GM19193 (cell line): Measurements from ENCODE around the gene LAMB4.

Experiments
- POLR2A ChIP-seq: IDR thresholded peaks from 4 replicates; pipeline ENCODE4 v1.6.1; 2011; ENCODE audit not compliant: insufficient read depth, insufficient read length; ENCODE audit errors: extremely low read depth

Gene LAMB4

DNA sequence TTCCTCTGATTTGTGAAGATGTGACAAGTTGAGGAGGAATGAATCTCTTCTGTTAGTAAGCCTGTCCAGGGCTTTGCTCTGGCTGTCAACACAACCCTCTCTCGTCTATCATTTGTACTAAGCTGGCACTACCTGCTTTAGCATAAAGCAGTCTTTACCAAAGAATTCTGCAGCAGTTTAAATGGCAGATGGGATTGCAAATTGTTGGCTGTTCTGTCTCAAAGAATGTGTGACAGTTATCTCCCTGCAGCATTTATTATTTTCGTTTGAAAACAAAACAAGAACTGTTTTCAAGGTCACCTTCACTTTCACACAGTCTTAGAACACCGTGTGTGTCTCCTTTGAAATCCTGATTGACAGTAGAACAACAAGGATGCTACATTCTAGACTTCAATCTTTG is 122.4 kb downstream of the LAMB4 start:
- TF ChIP-seq POLR2A: no peak

DNA sequence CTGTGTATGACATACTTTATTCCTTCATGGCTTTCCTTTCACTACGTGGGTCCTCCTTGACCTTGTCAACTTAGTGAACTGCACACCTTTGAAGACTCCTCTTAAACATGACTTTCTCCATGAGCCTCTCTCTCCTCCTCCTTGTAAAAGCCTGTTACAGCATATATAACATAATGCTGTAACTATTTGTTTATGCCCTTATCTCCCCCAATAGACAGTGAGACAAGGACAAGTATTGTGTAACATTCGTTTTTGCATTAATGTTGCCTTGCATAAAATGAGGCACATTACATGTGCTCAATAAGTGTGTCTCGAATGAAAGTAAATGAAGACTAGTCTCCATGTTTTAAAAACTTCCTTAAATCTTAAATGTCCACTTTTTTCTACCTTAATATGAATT is 122.9 kb downstream of the LAMB4 start:
- no peak for TF ChIP-seq POLR2A

DNA sequence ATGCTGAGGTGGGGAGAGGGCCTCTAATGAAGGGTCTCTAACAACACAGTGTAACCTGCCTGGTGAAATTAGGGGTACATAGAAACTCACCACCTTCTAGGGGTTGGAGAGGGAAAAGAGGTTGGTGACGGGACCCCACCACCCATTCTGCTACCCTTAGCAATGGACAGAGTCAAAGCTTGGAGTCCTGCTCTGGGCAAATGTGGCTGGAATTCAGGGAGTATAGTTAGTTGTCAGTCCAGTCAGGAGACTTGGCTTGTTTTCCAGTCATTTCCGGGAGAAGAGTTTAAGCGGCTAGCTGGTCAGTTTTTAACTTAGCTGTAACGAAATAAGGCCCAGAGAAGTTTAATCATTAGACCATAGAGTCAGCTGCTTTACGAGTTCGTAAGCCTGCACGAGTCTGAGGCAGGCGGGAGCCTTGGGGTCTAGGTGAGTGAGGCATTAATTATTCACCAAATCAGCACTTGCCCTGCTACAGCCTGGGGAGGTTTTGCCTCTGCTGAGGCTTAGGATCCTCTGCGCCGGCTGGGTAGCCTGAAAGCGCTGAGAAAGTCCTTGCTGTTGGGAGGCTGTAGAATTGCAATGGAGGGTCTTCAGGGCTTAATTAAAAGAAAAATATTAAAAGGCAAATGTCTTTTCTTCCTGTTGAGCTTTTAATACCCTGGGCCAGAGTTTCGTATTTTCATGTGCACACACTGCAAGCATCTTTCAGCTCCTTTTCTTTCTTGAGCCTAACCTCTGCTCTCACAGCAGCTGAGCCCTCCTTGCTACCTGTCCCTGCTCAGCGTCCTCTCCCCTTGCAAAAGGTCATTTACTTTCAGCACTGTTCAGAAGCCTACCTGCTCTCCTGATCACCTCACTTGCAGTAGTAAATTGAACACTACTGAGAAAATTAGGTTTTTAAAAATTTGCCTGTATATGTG is 125.7 kb downstream of the LAMB4 start:
- TF ChIP-seq POLR2A: no peak

DNA sequence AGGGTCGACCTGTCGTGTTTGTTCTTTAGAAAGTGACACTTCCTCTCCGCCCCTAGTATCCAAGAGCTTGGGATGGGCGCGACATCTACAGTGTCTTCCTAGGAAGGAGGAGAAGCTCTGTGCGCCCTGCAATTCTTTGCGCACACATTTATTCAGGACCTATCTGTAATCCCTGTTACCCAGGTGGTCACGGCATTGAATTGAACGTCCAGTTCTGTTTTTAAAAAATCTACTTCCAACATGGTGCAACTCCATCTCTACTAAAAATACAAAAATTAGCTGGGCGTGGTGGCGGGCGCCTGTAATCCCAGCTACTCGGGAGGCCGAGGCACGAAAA is 126.6 kb downstream of the LAMB4 start:
- TF ChIP-seq POLR2A: no peak

DNA sequence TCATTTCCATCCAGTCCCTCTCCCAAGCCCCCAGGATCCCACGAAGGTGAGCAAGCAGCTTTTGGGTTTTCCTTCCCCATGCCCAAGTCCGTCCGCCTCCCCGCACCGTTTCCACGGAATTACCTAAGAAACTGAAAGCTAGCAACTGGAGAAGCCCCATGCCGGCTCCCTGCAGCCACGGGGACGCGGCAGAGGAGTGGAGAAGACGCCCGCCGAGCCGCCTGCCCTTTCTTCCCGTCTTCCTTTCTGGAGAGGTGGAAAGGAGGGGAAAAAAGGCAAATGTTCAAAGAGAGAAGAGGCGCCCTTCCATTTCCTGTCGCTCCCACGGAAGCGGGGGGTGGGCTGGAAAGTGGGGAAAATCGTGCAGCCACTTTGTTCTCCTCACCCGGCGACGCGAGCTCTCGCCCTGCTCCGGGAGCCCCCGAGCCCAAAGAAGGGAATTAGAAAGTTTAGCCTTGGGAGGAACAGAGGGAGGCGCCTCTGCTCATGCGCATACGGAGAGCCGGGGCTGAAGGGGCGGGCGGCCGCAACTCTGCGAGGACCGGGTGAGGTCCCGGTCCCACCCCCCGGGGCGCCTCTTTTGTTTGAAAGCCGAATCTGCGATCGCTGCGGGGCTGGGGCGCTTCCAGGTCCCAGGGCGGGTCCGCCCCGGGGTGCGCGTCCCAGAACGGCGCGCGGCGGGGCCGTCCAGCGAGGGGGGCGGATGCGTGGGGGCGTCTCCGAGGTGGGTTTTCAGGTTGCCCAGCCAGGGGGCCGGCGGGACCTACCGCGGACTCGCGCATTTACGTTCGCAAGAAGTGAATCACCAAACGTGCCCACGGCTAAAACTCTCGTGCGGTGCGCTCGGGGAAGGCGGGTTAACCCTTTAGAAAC is 127.2 kb downstream of the LAMB4 start, which contains the start of gene LAMB1:
TSS of gene LAMB1 (minus strand) at position 436 of the 873 bp plus-strand sequence. CDS start at position 160, 276 bp downstream.
- TF ChIP-seq POLR2A: no peak

DNA sequence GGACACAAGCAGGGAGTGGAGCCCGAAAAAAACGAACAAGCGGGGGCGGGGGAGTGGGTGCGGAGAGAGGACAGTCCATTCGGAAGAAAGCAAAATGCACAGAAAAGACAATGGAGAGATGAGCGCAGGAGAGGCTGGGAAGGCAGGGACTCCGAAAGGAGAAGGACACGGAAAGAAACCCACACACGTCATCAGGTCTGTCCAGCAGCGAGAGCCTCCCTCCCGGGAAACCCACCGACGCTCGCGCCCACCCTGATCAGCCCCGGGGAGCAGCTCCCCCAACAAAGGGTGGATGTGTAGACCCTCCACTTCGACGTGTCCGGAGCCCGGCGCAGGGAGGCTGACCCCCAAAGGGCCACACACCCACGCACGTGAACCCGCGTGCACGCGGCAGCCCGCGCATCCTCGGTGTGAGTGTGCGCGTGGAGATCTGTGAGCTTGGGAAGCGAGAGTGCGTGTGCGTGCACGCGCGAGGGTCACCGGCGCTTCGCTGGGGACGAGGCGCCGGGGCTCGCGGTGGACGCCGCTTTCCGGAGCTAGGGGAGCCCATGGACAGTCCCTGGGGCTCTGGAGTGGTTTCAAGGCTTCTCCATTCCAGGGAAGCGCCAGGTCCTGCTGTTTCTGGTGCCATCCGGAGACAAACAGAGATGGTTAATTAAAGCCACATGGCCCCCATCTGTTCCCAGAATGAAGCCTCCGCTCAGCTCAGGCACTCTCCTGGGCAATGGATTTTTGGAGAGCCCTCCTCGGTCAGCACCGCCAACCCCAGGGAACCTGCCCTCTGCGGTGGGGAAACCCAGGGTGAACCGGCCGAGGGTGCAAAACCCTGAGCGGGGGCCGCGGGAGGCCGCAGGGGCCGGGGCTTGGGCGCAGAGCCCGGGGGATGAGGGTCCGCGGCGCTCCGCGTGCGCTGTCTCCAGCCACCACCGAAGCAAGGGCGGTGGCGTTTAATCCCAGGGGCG is 128.1 kb downstream of the LAMB4 start:
- TF ChIP-seq POLR2A: no peak

DNA sequence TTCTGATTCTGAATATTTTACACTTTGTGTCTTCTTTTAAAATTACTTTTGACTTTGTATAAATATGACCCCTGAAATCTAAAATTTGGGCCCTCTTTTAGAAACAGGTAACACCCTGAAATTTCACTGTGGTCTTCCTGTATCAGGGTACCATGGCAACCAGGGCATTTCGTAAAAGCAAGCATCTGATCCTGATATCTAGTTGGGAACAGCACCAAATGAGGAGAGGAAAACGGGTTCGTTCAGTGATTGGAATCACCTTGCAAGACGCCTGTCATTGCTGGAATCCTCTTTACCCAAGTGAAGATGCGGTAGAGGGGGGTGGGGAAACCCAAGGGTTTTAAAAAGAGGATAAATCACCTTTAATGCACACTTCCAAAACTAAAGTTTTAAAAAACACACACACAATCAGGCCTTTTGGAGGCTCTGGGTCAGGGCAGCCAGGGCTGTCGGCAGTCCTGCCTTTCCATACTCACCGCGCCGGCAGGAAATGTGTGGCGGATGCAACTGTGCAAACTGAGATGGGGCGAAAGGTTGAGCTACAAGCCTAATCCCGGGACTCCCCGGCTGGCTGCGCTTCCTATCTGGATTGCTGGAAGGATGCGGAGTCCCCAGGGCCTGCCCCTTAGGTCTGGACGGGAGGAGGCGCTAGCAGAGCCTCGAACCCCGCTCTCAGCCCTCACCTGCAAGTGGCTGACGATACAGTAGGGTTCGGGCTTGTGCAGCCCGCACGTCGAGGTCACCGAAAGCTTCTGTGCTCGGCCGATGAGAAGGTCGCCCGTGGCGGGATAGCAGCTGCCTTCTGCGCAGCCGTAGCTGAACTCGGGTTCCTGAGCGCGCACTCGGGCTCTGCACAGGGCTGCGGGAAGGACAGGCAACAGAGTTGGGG is 129.0 kb downstream of the LAMB4 start:
- TF ChIP-seq POLR2A: no peak

DNA sequence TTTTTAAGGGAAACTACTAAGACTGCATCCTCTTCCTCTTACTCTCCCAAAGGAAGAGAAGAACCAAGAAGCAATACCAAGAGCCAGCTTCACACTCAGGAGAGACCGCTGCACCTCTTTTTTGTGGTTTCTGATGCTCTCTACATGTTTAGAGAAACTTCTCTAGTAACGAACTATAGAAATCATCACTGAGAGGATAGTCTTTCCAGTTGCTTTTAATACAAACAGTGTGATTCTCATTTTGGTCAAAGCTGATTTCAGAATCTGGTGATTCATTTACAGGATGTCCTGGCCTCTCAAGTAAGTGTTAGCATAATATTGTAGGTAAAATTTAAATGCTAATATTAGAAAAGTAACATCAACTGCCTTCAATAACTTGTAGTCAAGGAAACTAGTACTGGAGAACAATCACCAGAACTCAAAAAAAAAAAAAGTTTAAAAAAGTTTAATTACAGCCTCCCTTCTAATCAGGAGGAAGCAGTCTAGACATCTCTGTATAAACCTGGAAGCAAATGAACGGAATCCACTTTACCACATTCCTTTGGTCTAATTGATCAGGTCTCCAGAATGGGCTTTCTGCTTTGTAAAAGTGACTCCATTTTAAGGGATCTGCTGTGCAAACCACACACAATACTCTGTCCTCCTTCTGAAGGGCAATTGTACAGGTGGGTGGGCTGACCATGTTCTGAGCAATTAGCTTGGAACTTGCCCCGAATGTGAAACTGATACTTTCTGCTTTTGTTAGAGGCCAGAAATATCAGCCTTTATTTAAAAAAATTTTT is 130.2 kb downstream of the LAMB4 start:
- no peak for TF ChIP-seq POLR2A

DNA sequence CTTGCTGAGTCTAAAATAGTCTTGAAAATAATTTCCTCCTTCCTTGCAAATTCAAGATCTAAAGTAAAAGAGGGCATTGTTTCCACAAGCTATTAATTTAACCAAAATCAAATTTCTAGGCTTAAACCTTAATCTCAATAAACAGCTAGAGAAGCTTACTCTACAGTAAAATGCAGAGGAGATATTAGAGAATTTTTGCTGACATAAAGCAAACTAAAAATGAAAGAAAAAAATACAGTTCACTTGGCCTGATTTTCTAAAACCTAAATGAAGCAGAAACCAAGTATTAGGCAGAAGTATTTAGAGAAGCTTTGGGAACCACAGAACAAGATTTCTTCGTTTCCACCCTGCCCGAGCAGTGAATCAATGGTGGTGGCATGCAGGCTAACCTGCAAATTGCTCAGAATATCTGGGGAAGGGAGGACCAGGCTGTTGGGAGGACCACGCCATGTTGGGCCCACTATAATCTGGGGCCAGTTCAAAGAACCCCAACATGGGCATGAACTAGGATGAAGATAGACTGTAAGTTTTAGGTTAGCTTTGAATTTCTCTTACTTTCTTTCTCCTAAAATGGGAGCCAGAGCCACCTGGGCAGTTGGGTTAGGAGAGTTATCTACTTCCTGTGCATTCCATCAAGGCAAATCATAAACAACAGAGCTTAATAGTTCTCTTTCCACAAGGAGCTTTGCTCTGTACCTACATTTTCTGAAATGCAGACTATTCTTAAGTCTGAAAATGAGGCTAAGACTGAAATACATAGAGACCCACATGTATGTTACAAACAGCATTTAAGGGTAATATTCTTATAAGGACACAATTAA is 131.3 kb downstream of the LAMB4 start:
- TF ChIP-seq POLR2A: no peak

DNA sequence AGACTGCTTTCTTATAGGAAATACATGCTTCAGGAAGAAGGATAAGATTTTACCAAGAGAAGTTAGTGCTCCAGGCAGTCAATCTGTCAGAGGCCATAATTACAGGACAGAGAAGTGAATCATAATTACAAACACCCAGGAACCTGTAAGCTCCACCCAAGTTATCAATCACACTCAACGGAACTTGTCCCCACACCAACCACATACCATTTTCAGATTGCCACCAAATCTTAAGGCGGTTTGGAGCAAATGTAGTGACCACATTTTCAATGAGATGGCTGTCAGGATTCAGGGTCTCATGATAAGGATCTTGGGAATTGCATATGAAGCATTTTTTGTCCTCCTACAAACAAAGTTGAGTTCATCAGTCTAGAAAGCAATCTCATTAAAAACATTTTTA is 132.0 kb downstream of the LAMB4 start:
- TF ChIP-seq POLR2A: no peak

DNA sequence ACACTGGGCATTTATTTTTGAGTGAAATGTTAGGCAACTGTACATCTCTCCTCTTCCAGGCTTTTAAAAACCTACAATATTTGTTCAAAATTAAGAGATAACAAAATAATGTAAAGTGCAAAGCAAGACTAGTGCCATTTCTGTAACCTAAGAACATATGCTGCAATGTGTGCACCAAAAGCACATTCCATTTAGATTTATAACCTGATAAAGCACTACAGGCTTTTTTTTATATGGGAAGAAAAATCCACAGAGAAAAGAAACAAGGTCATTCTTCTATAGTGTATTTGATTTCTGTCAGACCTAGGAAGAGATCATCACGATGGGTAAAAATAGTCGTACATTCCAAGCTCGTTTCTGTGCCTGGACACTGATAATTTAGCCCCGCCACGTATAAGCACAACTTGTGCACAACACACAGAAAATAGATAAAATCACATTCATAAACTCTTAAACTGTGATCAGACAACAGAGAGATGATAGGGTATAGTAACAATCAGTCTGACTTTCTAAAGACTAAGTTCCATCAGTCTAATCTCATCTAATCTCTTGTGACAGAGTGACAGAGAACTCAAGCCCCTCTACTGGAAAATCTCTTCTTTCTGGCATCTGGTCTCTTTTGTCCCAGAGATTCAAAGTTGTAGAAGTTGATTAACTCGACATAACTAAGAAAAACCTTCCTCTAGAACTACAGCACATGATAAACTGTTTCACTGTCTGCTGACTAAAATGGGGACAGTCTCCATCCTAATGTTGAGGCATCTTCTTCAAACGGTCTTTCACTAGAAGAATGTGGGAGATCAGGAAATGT is 133.9 kb downstream of the LAMB4 start:
- no peak for TF ChIP-seq POLR2A

DNA sequence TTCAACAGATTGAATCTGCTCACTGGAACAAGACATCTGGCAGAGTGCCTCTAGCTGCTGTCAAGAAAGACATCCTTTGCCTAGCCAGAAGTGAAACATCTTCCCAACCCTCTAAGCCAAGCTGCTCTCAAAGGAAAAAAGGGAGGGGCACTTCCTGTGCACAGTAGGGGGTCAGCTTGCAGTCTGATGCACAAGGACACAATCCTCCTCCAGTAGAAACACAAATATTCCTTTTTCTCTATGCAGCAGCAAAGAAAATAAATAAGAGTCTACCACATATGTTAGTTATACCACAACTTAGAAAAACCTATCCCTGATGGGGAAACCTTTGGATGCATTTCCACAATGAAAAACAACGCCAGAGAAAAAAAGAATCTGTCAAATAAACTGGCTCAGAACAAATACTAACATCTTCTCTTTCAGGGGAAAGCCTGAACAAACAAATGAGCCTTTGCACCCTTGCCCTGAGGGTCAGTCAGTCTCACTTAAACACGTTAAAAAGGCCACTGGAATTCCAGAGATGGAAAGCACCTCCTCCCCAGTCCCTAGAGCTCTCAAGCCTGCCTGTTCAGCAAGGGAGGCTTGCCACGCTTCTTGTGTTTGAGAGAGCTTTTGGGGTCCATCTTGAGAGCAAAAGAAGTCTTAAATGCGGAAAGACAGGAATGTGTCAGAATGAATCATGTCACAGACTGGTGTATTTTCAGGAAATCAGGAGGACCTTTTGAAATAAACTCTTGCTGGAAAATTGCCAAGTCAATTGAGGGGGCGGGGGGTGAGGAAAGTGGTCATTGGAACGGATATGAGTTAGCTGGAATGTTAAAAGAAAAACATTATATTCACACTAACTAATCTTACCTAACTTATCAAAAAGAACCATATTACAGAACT is 134.7 kb downstream of the LAMB4 start:
- TF ChIP-seq POLR2A: no peak
